NCI-H345 treated with DMSO at 0.1 percent for 48 hours (cell line): Measurements from ENCODE around the gene QRICH1.

ENCODE experiments used
- DNase-seq: peaks from one replicate; lab custom pipeline; 2025; ENCODE audit not compliant: unreplicated experiment; lab: John Stamatoyannopoulos, UW

The QRICH1 gene

GRCh38 chr3:49035281-49035680 lies 58.6 kb downstream of the QRICH1 start:
- DNase-seq: no peak

- no peak for DNase-seq
Measured at GRCh38 chr3:49034650-49035049, 59.2 kb downstream of the QRICH1 start.

DNA sequence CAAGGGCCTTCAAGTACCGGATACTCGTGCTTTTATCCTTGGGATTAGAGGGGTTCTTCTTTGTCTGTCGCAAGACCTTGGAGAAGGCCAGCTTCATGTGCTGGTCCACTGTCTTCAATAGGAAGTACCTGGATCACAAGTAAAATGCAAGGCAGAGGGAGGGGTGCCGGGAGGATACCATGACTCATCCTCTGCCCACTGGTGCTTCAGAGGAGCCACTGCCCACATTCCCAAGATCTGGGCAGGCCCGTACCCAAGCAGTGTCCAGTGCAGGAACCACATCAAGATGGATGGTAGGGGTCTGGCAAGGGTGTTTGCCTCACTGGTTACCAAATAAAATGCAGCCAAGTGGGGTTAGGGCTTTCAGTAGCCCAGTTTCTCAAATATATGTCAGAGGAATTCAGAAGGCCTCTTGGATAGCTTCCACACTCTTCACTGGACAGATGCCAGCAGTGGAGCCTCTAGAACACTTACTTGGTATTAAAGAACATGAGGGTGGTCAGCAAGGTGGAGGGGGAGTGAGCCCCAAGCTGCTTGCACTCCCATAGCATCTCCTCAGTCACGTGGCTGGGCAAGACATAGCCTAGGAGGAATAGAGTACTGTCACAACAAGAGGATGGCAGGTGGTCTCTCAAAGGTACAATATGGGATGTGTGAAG lies 61.1 kb downstream of the QRICH1 start:
- no peak for DNase-seq

GRCh38 chr3:49030321-49030720 lies 63.5 kb downstream of the QRICH1 start:
- DNase-seq: no peak

DNA sequence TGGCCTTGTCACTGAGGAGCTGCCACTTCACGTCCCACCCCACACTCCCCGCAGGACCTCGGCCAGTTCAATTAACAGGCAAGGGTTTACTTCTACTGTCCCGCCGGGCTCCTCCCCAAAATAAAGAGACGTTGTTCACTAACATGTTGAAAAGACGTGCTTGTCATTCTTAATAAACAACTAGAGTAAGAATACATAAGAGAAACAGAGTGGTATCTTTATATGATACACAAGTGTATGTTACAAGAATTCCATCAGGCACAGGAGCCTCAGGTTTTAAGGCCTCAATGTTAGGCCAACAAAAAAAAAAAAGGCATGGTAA lies 64.3 kb downstream of the QRICH1 start:
- DNase-seq: no peak

GRCh38 chr3:49028673-49029562 lies 65.0 kb downstream of the QRICH1 start, which contains the start of gene IMPDH2:
Gene IMPDH2 (minus strand): TSS chr3:49029398. CDS start chr3:49029350, 48 bp downstream.
- peak; percentile 72 for DNase-seq

- no peak for DNase-seq
Measured at GRCh38 chr3:49028298-49028672, 65.6 kb downstream of the QRICH1 start.

GRCh38 chr3:49027634-49028033 lies 66.2 kb downstream of the QRICH1 start:
- DNase-seq: no peak

DNA sequence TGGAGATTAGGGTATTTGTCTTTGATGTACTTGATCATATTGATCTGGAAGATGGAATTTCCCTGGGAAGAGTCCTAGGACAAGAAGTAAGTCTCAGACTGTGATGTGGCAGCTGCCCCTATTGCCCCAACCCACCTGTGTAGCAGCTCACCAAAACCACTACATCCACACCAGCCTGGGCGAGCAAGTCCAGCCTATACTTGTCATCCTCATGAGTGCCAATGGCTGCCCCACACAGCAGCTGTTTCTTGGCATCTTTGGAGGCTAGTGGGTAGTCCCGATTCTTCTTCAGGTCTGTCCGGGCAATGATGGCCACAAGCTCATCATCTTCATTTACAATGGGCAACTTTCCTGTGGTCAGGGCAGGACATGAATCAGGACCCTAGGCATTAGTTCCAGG lies 67.3 kb downstream of the QRICH1 start:
- no peak for DNase-seq

DNA sequence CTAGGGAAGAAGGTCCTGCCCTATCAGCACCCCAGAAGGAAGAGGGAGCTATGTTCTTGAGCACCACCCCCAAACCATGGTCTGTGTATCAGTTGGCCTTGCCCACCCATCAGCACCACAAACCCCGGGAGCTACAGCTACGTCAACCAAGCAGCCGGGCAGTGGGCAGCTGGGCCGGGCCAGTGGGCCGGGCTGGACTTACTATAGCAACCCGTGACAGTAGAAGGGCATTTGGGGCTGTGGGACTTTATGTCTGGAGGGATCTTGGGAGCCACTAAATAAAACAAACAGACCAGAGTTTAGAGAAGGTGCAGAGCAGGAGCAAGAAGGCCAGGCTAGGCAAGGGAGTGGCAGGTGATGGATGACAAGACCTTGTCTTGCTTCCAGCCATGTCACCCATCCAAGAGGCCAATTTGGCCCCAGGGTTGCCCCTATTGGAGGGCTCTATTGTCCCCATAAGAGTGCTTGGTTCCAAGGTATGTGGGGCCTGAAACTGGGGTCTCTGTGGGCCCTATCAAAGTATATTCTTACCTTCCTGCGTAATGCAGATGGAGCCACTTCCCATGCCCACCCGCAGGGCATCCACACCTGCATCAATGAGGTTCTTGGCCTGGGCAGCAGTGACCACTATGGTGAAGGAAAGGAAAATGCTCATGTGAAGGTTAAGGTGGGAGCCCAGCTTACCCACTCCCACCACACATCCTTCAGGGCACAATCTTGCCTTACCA lies 67.9 kb downstream of the QRICH1 start:
- DNase-seq: no peak

- DNase-seq: no peak
Measured at GRCh38 chr3:49025005-49025792, 68.7 kb downstream of the QRICH1 start.

- DNase-seq: no peak
Measured at GRCh38 chr3:49024449-49024848, 69.4 kb downstream of the QRICH1 start.

DNA sequence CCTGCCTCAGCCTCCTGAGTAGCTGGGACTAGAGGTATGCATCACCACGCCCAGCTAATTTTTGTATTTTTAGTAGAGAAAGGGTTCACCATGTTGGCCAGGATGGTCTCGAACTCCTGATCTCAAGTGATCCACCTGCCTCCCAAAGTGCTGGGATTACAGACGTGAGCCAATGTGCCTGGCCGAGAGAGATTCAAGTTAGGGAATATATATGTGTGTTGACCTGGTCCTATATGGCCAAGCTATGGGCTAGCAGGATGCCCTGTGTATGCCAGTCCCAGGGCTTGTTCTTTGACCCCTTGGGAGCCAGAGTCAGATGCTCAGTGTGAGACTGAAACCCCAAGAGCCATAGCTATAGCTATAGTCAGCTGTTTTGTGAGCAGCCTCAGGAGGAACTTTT lies 70.1 kb downstream of the QRICH1 start:
- DNase-seq: no peak

DNA sequence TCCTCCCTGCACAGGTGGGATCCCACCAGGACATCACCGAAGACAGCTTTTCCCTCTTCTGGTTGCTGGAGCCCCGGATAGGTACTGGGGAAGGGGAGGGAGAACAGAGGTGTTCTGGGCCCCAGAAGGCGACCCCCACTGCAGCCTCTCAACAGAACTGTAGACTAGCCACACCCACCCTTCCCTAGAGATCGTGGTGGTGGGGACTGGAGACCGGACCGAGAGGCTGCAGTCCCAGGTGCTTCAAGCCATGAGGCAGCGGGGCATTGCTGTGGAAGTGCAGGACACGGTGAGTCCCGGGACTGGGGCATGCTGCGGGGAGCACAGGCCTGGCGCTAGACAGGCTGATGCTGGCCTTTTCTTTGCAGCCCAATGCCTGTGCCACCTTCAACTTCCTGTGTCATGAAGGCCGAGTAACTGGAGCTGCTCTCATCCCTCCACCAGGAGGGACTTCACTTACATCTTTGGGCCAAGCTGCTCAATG lies 71.1 kb downstream of the QRICH1 start:
- no peak for DNase-seq

DNA sequence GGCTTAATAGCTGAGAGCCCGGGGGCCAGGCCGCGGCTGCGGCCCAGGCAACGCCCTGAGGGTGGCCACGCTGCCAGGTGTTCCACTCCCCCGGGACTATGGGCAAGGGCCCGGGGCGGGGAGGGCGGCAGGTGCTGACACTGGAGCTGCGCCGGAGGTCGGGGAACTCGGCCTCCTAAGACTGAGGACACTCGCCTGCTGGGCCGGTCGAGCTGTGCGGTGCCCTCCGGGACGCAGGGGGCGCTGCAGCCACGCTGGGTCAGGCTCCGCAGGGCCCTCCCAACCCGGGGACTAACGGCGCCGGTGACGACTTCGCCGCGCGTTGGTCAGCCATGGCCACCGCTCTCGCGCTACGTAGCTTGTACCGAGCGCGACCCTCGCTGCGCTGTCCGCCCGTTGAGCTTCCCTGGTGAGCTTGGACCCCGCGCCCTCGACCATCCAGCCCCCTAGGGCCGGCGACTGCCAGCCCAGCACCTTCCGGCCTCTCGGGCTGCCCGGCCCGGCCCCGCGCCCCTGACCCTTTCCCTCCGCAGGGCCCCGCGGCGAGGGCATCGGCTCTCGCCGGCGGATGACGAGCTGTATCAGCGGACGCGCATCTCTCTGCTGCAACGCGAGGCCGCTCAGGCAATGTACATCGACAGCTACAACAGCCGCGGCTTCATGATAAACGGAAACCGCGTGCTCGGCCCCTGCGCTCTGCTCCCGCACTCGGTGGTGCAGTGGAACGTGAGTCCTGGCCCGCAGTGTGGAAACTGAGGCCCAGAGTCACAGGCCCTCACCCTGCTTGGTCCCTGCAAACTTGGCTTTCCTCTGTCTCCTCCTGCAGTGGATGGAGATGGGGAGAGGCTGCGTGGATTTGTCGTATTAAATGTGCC lies 71.8 kb downstream of the QRICH1 start, which contains the start of gene NDUFAF3:
TSS of gene NDUFAF3 (plus strand) at position 309 of the 875 bp plus-strand sequence. CDS start at position 333, 24 bp downstream.
- peak; percentile 92 for DNase-seq

- DNase-seq: peak; percentile 92
Measured at GRCh38 chr3:49021213-49021812, 72.6 kb downstream of the QRICH1 start.

GRCh38 chr3:49020330-49021212 lies 73.3 kb downstream of the QRICH1 start:
- DNase-seq: no peak

DNA sequence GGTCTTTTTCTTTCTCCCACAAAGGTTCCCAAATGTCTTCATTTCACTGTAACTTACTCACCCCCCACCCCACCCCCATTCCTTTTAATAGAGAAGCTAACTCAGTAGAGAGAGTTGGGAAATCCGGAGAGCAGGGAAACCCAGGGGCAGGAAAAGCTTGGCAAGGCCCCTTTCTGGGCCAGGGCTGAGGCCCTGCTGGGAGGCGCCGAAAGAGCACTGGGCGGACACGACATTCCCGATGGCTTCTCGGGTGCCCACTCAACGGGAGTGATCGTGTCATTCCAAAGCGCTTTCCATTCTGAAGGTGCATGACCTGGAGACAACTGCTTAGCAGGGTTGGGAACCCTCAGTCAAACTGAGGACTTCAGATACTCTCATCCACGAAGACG lies 73.9 kb downstream of the QRICH1 start:
- no peak for DNase-seq

GRCh38 chr3:49018707-49019006 lies 75.2 kb downstream of the QRICH1 start:
- no peak for DNase-seq
